AG10803 (cell line): ENCODE measurements around the gene TFF3.

ENCODE experiments used
- DNase-seq: peaks from one replicate; pipeline ENCODE4 v3.0.0; 2010; ENCODE audit warnings: low read depth
- H3K4me3 ChIP-seq: 2 replicates; pipeline ENCODE4 v1.5.1; 2011; ENCODE audit warnings: mild to moderate bottlenecking, low read length, control low read depth
- TF ChIP-seq, protein P1 (sequence below): conservative IDR thresholded peaks from 2 replicates; pipeline ENCODE4 v1.5.1; 2011; ENCODE audit warnings: mild to moderate bottlenecking, low read length, control low read depth, inconsistent platforms

Gene TFF3

DNA sequence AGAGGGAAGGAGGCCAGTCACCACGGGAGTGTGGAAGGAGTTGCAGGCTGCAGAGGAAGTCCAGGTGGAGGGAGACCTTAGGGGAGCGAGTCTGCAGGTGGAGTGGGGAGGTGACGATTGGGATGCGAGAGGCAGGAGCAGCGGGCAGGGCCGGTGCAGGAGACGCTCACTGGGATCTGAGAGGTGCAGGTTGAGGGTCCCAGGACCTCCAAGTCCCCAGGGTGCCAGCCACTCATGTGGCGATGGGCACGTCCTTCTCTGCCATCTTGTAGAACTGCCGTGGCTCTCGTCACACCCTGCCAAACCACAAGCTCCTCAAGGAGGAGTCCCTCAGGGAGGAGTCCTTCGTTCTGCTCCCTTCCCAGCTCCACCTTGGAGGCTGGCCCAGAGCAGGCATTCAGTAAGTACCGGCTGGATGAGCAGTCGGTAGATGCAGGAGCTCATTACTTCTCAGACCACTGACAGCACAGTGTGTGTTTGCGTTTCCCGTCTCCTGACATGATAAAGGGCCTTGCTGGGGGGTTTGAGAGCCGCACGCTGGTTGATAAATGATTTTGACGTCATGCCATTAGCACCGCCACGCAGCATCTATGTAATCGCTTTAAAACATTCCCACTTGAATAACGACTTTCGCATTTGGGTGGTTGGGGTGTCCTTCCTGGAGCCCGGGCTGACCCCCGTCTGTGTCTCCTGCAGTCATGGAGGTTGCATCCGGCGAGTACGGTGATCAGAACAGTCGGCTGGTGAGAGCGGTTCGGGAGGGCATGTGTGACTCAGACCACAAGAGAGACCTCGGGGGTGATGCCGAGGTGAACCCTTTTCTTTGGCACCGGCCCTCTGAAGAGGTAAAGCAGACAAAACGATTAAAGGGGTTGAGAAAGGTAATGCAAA, 27.8 kb downstream of the TFF3 start:
- no peak overlapping the region for H3K4me3 ChIP-seq
- TF ChIP-seq, protein P1, sequence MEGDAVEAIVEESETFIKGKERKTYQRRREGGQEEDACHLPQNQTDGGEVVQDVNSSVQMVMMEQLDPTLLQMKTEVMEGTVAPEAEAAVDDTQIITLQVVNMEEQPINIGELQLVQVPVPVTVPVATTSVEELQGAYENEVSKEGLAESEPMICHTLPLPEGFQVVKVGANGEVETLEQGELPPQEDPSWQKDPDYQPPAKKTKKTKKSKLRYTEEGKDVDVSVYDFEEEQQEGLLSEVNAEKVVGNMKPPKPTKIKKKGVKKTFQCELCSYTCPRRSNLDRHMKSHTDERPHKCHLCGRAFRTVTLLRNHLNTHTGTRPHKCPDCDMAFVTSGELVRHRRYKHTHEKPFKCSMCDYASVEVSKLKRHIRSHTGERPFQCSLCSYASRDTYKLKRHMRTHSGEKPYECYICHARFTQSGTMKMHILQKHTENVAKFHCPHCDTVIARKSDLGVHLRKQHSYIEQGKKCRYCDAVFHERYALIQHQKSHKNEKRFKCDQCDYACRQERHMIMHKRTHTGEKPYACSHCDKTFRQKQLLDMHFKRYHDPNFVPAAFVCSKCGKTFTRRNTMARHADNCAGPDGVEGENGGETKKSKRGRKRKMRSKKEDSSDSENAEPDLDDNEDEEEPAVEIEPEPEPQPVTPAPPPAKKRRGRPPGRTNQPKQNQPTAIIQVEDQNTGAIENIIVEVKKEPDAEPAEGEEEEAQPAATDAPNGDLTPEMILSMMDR = no peak
- DNase-seq = no peak

DNA sequence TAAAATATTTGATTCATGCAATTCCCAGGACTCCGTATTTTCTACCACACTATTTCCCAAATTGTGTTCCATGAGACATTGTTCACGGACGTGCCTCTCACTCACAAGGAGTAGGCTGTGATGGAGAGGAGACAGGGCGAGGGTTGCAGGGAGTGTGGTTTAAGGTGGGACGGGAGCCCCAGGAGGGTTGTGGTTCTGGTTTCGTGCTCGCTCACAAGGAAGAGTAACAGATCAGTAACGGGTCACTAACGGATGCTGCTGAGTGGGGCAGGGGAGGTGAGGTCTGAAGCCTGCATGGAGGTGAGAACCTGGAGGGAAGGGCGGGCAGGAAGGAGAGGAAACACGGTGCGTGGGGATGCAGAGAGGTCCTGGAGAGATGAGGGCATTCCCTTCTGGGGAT, 28.8 kb downstream of the TFF3 start:
- TF ChIP-seq, protein P1 = no peak
- DNase-seq = no peak
- H3K4me3 ChIP-seq = no peak overlapping the region

DNA sequence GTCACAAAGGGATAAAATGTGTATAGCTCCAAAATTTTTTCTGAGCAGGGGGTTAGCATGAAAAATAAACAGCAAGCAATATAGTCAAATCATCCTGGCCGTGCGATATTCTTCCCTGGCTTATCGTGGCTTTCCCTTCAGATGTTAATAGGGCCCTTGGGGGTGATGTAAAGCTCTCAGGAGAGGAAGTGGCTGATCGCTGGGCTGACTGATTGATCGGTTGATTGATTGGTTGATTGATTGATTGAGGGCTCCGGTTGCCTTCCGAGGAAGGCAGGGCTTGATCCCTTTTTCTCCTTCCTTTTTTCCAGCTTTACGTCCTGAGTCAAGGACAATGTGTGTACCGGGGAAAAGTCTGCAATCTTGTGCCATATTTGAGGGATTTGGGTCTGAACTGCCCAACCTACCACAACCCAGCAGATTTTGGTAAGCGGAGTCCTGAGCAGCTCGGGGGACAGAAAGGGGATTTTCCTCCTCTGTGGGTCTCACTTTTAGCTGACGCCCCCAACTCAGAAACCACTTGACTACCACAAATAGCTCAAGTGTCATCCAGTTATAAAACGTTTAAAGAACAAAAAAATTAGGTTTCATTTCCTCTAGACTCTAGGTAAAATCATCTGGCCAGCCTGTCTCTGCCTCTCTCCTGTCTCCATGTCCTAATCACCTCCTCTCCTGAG, 29.5 kb downstream of the TFF3 start:
- no peak overlapping the region for H3K4me3 ChIP-seq
- TF ChIP-seq, protein P1 = no peak
- DNase-seq = no peak

DNA sequence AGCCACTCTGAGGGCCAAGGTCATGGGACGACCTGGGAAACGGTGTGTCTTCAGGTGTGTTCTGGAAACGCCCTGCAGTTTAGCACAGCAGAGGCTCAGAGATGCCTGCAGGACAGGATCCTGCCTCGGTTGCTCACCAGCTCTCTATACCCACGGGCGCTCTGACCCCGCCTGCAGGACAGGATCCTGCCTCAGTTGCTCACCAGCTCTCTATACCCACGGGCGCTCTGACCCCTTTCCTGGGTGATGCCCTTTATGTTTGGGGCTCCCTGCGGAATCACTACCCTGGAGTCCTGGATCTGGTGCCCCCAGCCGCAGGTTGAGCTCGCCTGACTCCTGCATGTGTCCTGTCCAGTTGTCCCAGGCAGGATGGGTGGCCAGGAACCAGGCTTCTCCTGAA, 32.5 kb downstream of the TFF3 start:
- TF ChIP-seq, protein P1 = no peak

DNA sequence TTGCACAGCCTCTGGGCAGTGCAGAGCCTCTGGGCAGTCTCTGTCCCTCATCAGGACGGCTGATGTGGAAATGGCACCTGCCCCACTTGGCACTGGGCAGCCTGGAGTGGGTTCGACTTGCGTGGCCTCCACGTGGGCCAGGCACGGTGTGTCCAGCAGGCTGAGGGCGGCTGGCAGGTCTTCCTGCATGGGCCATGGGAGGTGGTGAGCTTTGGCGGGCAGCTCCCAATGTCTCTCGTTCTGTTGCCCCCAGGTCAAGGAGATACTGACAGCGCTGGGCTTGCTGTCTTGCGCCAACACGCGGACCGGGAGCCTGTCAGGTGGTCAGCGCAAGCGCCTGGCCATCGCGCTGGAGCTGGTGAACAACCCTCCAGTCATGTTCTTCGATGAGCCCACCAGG, 33.2 kb downstream of the TFF3 start:
- no peak overlapping the region for H3K4me3 ChIP-seq
- TF ChIP-seq, protein P1 = no peak
- DNase-seq = no peak

More for the DNA sequence above, 32.5 kb downstream of the TFF3 start:
- no peak overlapping the region for H3K4me3 ChIP-seq
- no peak for DNase-seq

DNA sequence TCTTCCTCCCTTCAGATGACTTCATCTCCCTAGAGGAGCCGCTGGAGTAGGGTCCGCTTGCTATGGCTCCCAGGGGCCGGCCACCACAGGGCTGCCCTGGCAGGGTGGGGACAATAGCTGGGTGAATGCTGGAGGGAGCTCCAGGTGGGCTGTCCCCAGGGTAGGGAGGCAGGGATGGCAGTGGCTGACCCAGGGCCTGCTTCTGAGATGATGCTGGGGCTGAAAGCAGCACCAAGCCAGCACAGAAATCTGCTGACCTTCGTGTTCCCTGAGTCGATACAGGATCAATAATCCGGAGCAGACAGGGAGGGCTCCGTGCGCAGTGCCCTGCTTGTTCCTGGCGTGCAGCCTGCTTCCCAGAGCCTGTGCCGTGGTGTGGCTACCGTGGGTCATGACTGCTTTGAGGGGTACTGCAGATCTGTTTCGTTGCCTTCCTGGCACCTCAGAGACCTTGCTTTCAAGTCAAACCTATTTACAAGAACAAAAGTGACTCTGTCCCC, 34.0 kb downstream of the TFF3 start:
- TF ChIP-seq, protein P1 = no peak
- H3K4me3 ChIP-seq = no peak overlapping the region
- DNase-seq = no peak
